ENCODE data around the gene PEX14.

DNA sequence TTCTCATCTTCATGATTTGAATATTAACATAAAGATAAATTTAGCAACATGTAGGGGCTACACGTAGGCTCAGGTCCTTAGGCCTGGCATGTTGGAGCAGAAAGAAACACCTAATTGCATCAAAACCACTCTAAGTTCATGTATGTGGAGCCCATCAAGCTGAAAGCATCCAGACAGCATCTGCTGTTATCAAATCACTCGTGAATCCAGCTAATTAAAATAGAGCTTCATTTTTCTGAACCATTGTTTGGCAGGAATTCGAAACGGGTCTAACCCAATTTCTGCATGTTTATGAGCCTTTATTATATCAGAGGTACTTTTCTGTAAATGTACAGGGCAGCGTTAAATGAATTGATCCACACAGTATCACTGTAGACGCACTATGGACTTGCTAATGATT is 45.7 kb downstream of the PEX14 start:
- TF ChIP-seq, protein P1, sequence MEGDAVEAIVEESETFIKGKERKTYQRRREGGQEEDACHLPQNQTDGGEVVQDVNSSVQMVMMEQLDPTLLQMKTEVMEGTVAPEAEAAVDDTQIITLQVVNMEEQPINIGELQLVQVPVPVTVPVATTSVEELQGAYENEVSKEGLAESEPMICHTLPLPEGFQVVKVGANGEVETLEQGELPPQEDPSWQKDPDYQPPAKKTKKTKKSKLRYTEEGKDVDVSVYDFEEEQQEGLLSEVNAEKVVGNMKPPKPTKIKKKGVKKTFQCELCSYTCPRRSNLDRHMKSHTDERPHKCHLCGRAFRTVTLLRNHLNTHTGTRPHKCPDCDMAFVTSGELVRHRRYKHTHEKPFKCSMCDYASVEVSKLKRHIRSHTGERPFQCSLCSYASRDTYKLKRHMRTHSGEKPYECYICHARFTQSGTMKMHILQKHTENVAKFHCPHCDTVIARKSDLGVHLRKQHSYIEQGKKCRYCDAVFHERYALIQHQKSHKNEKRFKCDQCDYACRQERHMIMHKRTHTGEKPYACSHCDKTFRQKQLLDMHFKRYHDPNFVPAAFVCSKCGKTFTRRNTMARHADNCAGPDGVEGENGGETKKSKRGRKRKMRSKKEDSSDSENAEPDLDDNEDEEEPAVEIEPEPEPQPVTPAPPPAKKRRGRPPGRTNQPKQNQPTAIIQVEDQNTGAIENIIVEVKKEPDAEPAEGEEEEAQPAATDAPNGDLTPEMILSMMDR (IDR thresholded peaks at IDR 0.05; ENCODE audit: low read depth, low read length), result no peak
- no peak for TF ChIP-seq POLR2A (IDR thresholded peaks at IDR 0.05; ENCODE audit: extremely low read depth, insufficient read length)
